Common myeloid progenitor, CD34-positive (primary cell): ENCODE data around the gene DVL3.

Source experiments
- CTCF ChIA-PET: fragments of 350-600 bp; sonication (Branson Sonifier 250); formaldehyde crosslinking; loops from one replicate; lab custom pipeline; 2021; ENCODE audit warnings: antibody characterized with exemption; lab: Charles Lee
- POLR2A ChIA-PET: fragments of 350-600 bp; sonication (Branson Sonifier 250); formaldehyde crosslinking; loops from one replicate; lab custom pipeline; 2021; ENCODE audit warnings: antibody characterized with exemption; lab: Charles Lee
- DNase-seq, 3 donors: peaks; one replicate each; pipeline versions ENCODE4 v3.0.0 to v3.0.0-alpha.2; 2013
- H3K27ac ChIP-seq, 2 experiments: 1 replicate in 1 of 2; 2 replicates in 1 of 2; pipeline ENCODE4 v1.7.0; 2013; ENCODE audit warnings: inconsistent platforms in 2 of 2, low read length in 2 of 2, mild to moderate bottlenecking in 2 of 2, low read depth in 1 of 2, moderate library complexity in 1 of 2; ENCODE audit not compliant: severe bottlenecking in 2 of 2, insufficient read depth in 1 of 2, poor library complexity in 1 of 2
- H3K27me3 ChIP-seq, 5 experiments: replicated peaks in 2 of 5; 1 replicate in 3 of 5; 2 replicates in 2 of 5; pipeline versions ENCODE4 v1.6.1 to v1.7.0; 2013; ENCODE audit warnings: low read length in 4 of 5, mild to moderate bottlenecking in 2 of 5, moderate library complexity in 2 of 5, inconsistent platforms in 1 of 5; ENCODE audit not compliant: insufficient read depth in 5 of 5, control insufficient read depth in 4 of 5
- H3K36me3 ChIP-seq, 4 experiments: 1 replicate in 2 of 4; 2 replicates in 2 of 4; pipeline versions ENCODE4 v1.6.1 to v1.7.0; 2013; ENCODE audit warnings: low read length in 3 of 4, control low read depth in 1 of 4, mild to moderate bottlenecking in 1 of 4; ENCODE audit not compliant: control insufficient read depth in 4 of 4, insufficient read depth in 4 of 4
- H3K4me1 ChIP-seq, 4 experiments: 1 replicate in 3 of 4; 2 replicates in 1 of 4; pipeline versions ENCODE4 v1.6.1 to v1.7.1; 2013; ENCODE audit warnings: low read length in 3 of 4, mild to moderate bottlenecking in 3 of 4, control low read depth in 1 of 4, inconsistent platforms in 1 of 4, moderate library complexity in 1 of 4; ENCODE audit not compliant: control insufficient read depth in 4 of 4, insufficient read depth in 4 of 4; ENCODE audit errors: control extremely low read depth in 1 of 4
- H3K4me3 ChIP-seq, 7 experiments: 1 replicate in 4 of 7; 2 replicates in 3 of 7; pipeline versions ENCODE4 v1.5.1 to v1.7.0; 2013; ENCODE audit warnings: mild to moderate bottlenecking in 7 of 7, low read length in 6 of 7, moderate library complexity in 6 of 7, inconsistent platforms in 2 of 7, low read depth in 2 of 7, control low read depth in 1 of 7; ENCODE audit not compliant: insufficient read depth in 4 of 7, control insufficient read depth in 1 of 7; ENCODE audit errors: extremely low read depth in 1 of 7
- H3K9me3 ChIP-seq, 5 experiments: 1 replicate in 4 of 5; 2 replicates in 1 of 5; pipeline versions ENCODE4 v1.6.1 to v1.7.1; 2013; ENCODE audit warnings: low read length in 4 of 5, mild to moderate bottlenecking in 2 of 5, inconsistent platforms in 1 of 5, low read depth in 1 of 5, moderate library complexity in 1 of 5; ENCODE audit not compliant: control insufficient read depth in 4 of 5, insufficient read depth in 2 of 5; ENCODE audit errors: control extremely low read depth in 1 of 5
- WGBS: methylation state at CpG from one replicate; pipeline ENCODE4 v1.1.5; 2013; ENCODE audit not compliant: insufficient coverage; 5-methylcytosine and 5-hydroxymethylcytosine counted together

DVL3 gene

DNA sequence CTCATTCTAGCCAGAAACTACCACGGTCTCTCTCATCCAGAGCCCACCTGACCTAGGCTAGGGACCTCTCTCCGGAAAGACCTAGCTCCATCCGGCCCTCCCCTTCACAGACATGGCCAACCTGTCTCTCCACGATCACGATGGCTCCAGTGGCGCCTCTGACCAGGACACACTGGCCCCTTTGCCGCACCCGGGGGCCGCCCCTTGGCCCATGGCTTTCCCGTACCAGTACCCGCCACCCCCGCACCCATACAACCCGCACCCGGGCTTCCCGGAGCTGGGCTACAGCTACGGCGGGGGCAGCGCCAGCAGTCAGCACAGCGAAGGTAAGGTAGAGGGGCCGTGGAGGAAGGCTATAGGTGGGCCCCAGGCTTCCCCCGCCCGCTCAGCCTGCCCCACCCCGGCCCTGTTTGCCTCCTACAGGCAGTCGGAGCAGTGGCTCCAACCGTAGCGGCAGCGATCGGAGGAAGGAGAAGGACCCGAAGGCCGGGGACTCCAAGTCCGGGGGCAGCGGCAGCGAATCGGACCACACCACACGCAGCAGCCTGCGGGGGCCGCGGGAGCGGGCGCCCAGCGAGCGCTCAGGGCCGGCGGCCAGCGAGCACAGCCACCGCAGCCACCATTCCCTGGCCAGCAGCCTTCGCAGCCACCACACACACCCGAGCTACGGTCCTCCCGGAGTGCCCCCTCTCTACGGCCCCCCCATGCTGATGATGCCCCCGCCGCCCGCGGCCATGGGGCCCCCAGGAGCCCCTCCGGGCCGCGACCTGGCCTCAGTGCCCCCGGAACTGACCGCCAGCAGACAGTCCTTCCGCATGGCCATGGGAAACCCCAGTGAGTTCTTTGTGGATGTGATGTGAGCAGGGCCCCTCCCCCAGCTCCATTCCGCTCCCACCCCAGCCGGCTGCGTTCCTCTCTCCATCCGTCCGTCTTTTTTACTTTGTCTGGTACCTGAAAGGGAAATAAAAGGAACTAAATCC is 15.0 kb downstream of the DVL3 start:
- CTCF ChIA-PET = interaction anchor here (2.9 kb wide), 1 partner anchor 10 kb away, joined by 9 read pairs; no protein-coding TSS in a partner anchor

DNA sequence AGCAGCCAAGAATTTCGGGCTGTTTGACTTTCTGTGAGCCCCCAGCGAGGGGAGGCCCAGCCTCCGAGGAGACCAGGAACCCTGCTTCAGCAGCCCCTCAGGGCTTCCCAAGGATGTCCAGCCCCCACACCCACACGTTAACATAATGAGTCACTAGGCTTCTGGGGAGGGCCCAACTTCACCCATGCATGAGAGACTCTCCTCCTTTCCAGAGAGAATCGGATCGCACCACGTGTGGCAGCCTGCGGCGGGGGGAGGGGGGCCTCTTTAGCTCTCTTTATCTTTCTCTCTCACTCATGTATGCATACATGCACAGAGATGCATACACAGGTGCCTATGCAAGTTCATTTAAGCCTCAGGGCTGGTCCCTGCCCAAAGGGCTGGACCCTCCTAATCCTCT is 16.4 kb downstream of the DVL3 start:
- POLR2A ChIA-PET = no interaction called here
- no peaks in the 10 kb centered on the region for H3K27me3 ChIP-seq
- peaks cover 15 to 56% (median 39%) of the 10 kb centered on the region in 4 experiments for H3K36me3 ChIP-seq
- no peak overlapping the region for H3K27ac ChIP-seq
- WGBS = 98% methylated on average over 5 of the region's 9 CpGs
- H3K4me3 ChIP-seq = no peak overlapping the region
- H3K9me3 ChIP-seq = no peaks in the 10 kb centered on the region
- peaks cover 2 to 17% (median 15%) of the 10 kb centered on the region in 4 experiments for H3K4me1 ChIP-seq
- CTCF ChIA-PET = interaction anchor here (1.0 to 2.9 kb wide), 3 partner anchors 11 to 27 kb away, joined by 4 to 9 read pairs (median 4); no protein-coding TSS in a partner anchor
- DNase-seq = no peak

More for the DNA sequence above, 15.0 kb downstream of the DVL3 start:
- POLR2A ChIA-PET = interaction anchor here (0.6 kb wide), 1 partner anchor 24 kb away, joined by 3 read pairs; no protein-coding TSS in a partner anchor
- Histone ChIP-seq H3K36me3 (peaks cover 24 to 69% (median 53%) of the 10 kb centered on the region in 4 experiments), H3K27me3 (no peaks in the 10 kb centered on the region), H3K4me1 (peaks cover 0 to 4% (median under 1%) of the 10 kb centered on the region in 4 experiments), H3K4me3 (no peak overlapping the region), H3K27ac (no peak overlapping the region), H3K9me3 (no peaks in the 10 kb centered on the region)
- WGBS = 98% methylated on average over 51 of the region's 66 CpGs
- DNase-seq = no peak

DNA sequence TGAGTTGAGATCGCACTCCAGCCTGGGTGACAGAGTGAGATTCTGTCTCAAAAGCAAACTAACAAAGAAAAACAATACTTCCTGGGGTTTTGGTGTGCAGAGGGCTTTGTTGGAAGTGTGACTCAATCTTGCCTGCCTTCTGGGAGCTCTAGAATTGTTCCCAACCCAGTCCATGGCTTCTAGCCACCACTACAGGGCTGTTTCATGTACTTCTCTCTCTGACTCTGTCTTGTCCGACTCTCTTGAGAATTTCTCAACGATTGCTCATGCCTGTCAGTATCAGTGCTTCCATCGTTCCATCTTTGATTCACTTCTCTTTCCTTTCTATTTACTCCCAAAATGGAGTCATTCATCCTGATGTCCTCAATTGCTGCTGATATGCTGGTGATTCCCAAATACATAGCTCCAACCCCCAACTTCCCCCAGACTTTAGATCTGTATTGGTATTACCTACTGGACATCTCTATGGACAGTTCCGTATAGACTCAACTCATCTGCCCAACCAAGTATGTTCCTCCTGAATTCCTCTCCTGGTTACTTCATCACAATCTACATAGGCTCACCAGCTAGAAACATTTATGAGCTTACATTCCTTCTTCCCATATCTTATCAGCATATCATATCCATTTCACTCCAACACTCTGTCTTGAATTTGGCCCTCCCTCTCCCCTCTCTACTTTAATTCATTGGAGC is 17.6 kb downstream of the DVL3 start:
- ChIA-PET CTCF (interaction anchor here (0.6 to 1.7 kb wide), 9 partner anchors 9 to 325 kb away, joined by 3 to 7 read pairs (median 3); no protein-coding TSS in a partner anchor), POLR2A (no interaction called here)
- peaks cover 2 to 20% (median 20%) of the 10 kb centered on the region in 4 experiments for H3K4me1 ChIP-seq
- H3K9me3 ChIP-seq = no peaks in the 10 kb centered on the region
- H3K4me3 ChIP-seq = no peak overlapping the region
- no peaks in the 10 kb centered on the region for H3K27me3 ChIP-seq
- H3K27ac ChIP-seq = no peak overlapping the region
- DNase-seq = no peak
- WGBS = 99% methylated on average over 5 of the region's 5 CpGs
- H3K36me3 ChIP-seq = peaks cover 8 to 56% (median 34%) of the 10 kb centered on the region in 4 experiments

DNA sequence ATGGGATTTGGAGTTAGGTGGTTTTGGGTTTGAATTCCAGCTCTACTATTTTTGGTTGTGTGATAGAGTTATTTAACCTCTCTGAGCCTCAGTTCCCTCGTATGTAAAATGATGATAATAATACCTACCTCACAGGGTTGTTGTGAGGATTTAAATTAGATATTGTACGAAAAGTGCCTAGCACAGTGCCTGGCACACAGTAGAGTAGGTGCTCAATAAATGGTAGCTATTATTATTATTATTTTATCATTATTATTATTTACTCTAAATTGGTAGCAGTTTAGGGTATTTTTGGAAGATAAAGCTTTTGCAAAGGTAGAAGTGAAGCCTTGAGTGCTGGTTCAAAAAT is 18.2 kb downstream of the DVL3 start:
- Histone ChIP-seq H3K36me3 (peaks cover 4 to 56% (median 34%) of the 10 kb centered on the region in 4 experiments), H3K27ac (no peak overlapping the region), H3K4me1 (peaks cover 2 to 20% (median 20%) of the 10 kb centered on the region in 4 experiments), H3K4me3 (no peak overlapping the region), H3K27me3 (no peaks in the 10 kb centered on the region), H3K9me3 (no peaks in the 10 kb centered on the region)
- DNase-seq = no peak
- 100% methylated on average over 1 of the region's 2 CpGs for WGBS
- POLR2A ChIA-PET = no interaction called here
- CTCF ChIA-PET = interaction anchor here (0.6 to 1.7 kb wide), 11 partner anchors 8 to 325 kb away, joined by 3 to 7 read pairs (median 3); no protein-coding TSS in a partner anchor

DNA sequence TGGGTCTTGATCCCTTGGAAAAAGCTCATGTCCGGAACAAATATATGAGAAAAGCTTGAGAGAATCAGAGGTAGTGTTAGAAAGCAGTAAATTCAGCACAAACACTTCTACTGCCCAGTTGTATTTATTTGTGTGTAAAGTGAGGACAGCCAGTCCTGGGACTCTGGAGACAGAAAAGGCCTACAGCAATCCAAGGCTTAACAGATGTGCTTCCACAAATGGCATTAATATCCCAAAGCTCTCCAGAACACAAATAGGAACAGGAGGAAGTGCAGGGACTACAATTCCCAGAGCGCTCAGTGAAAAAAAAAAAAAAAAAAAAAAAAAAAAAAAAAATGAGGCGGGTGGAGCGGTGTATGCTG is 19.1 kb downstream of the DVL3 start:
- DNase-seq = no peak
- no peak overlapping the region for H3K27ac ChIP-seq
- CTCF ChIA-PET = interaction anchor here (0.9 to 1.7 kb wide), 5 partner anchors 9 to 68 kb away, joined by 3 to 7 read pairs (median 3); no protein-coding TSS in a partner anchor
- POLR2A ChIA-PET = interaction anchor here (0.6 to 1.2 kb wide), 2 partner anchors 19 to 39 kb away, joined by 3 read pairs; partner anchors contain the start of genes DVL3 and EIF2B5
- H3K36me3 ChIP-seq = peaks cover 8 to 56% (median 35%) of the 10 kb centered on the region in 4 experiments
- no peaks in the 10 kb centered on the region for H3K9me3 ChIP-seq
- no peaks in the 10 kb centered on the region for H3K27me3 ChIP-seq
- peak overlapping the region in 1 of 7 experiments; percentile 97 for H3K4me3 ChIP-seq
- WGBS = 0% methylated on average over 1 of the region's 4 CpGs
- H3K4me1 ChIP-seq = peaks cover 2 to 20% (median 20%) of the 10 kb centered on the region in 4 experiments

- ChIA-PET POLR2A (interaction anchor here (0.6 to 1.2 kb wide), 2 partner anchors 19 to 40 kb away, joined by 3 read pairs; partner anchors contain the start of genes DVL3 and EIF2B5), CTCF (interaction anchor here (1.0 to 1.1 kb wide), 2 partner anchors 19 to 51 kb away, joined by 3 read pairs; no protein-coding TSS in a partner anchor)
- Histone ChIP-seq H3K4me1 (peaks cover 2 to 20% (median 20%) of the 10 kb centered on the region in 4 experiments), H3K36me3 (peaks cover 9 to 56% (median 38%) of the 10 kb centered on the region in 4 experiments), H3K27me3 (no peaks in the 10 kb centered on the region), H3K27ac (peak within 1 kb of the TSS; percentile 33 to 82), H3K9me3 (no peaks in the 10 kb centered on the region), H3K4me3 (peak within 1 kb of the TSS; percentile 70 to 98 (median 87))
- under 1% methylated on average over 68 of the region's 73 CpGs for WGBS
- DNase-seq = peak; percentile 99
Observed at GRCh38 chr3:184174646-184175492, 19.7 kb downstream of the DVL3 start, which contains the start of gene AP2M1. Gene AP2M1, plus strand, starts transcription at chr3:184174855. Its CDS starts 2,139 bp downstream, at chr3:184176994.
